ENCODE results near the gene ADRA2B. TPM values are rescaled to one million over a fixed set of nuclear protein-coding genes. Genes with fewer than 3 reads are reported as not detected.

ADRA2B gene
- total RNA-seq, 2 experiments from 2014 or later = 0.29 to 0.34 TPM

DNA sequence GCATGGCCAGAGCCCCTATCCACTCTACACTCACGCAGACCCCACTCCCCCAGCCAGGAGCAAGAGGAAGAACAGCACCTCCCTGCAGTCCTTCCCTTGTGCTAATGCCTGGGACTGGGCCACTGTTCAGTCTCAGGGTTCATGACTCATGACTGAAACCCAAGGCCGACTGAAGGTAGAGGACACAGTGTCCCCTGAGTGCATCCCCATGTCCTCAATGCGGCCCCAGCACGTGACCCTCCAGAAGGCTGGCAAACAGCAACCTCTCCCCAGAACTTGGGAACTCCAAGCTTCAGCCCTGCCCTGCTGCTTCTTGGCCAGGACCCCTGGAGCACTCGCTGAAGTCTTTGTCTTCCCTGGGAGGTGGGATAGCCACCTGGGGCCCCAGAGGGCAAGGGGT, 6.0 kb upstream of the ADRA2B start:
- peaks cover 25% of the 10 kb centered on the region for H3K27me3 Mint-ChIP-seq
- DNase-seq = no peak
- TF ChIP-seq, protein P1, sequence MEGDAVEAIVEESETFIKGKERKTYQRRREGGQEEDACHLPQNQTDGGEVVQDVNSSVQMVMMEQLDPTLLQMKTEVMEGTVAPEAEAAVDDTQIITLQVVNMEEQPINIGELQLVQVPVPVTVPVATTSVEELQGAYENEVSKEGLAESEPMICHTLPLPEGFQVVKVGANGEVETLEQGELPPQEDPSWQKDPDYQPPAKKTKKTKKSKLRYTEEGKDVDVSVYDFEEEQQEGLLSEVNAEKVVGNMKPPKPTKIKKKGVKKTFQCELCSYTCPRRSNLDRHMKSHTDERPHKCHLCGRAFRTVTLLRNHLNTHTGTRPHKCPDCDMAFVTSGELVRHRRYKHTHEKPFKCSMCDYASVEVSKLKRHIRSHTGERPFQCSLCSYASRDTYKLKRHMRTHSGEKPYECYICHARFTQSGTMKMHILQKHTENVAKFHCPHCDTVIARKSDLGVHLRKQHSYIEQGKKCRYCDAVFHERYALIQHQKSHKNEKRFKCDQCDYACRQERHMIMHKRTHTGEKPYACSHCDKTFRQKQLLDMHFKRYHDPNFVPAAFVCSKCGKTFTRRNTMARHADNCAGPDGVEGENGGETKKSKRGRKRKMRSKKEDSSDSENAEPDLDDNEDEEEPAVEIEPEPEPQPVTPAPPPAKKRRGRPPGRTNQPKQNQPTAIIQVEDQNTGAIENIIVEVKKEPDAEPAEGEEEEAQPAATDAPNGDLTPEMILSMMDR (IDR thresholded peaks at IDR 0.05) = no peak
- CTCF ChIA-PET = interaction anchor here (1.5 to 3.7 kb wide), 2 partner anchors 17 to 52 kb away, joined by 5 to 15 read pairs; partner anchors contain the start of gene ASTL
- POLR2A ChIA-PET = interaction anchor here (1.9 kb wide), 1 partner anchor 11 kb away, joined by 6 read pairs; no protein-coding TSS in a partner anchor
- H3K4me1 Mint-ChIP-seq (ENCODE audit: low read depth) = peaks cover 17% of the 10 kb centered on the region
- no peaks in the 10 kb centered on the region for H3K9me3 Mint-ChIP-seq
- ATAC-seq = no peak
- H3K27ac Mint-ChIP-seq = no peak overlapping the region
- intact Hi-C loops (cut with micrococcal nuclease) = no loop called here
- H3K36me3 Mint-ChIP-seq (ENCODE audit: low read depth) = peaks cover 1% of the 10 kb centered on the region
- H3K4me3 Mint-ChIP-seq = no peak overlapping the region

DNA sequence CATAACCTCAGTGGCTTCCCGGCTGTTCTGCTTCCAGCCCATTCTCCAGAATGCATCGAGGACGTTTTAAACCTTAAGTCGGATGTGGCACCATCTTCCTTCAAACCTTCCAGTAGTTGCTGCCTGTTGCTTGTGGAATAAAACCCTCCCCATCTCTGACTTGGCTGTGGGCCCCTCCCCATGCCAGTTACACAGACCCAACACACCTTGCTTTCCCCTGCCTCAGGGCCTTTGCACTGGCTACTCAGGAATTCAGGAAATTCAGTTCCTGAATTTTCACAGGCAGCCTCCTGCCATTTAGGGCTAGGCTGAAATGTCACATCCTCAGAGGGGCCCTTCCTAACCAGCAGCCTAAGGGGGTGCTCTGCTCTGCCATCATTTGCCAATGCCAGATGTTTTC, 5.0 kb upstream of the ADRA2B start:
- ChIA-PET POLR2A (interaction anchor here (0.9 kb wide), 1 partner anchor 18 kb away, joined by 3 read pairs; no protein-coding TSS in a partner anchor), CTCF (interaction anchor here (3.7 kb wide), 1 partner anchor 53 kb away, joined by 15 read pairs; no protein-coding TSS in a partner anchor)
- H3K9me3 Mint-ChIP-seq = no peaks in the 10 kb centered on the region
- H3K27me3 Mint-ChIP-seq = peaks cover 25% of the 10 kb centered on the region
- H3K4me3 Mint-ChIP-seq = no peak overlapping the region
- TF ChIP-seq, protein P1 (IDR thresholded peaks at IDR 0.05) = no peak
- H3K36me3 Mint-ChIP-seq (ENCODE audit: low read depth) = peaks cover 1% of the 10 kb centered on the region
- DNase-seq = no peak
- peaks cover 20% of the 10 kb centered on the region for H3K4me1 Mint-ChIP-seq (ENCODE audit: low read depth)
- no peak for ATAC-seq
- intact Hi-C loops (cut with micrococcal nuclease) = no loop called here
- no peak overlapping the region for H3K27ac Mint-ChIP-seq

DNA sequence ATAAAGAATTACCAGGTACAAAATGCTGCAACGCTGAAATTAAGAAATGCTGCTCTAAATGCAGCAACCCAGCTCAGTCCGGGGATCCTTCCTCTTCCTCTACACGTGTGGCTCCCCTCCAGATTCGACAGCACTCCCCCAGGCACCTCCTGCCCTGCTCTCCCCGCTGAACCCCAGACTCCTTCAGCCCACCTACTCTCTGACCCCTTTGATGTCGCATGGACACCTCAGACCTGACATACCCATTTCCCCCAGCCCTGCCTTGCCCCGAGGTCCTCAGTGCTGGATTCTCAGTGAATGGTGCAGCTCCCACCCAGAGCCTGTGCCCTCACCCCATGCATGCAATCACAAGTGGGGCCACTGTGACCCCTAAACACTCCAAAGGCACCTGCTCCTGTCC, 4.6 kb upstream of the ADRA2B start:
- TF ChIP-seq, protein P1 (IDR thresholded peaks at IDR 0.05) = no peak
- intact Hi-C loops (cut with micrococcal nuclease) = no loop called here
- Mint-ChIP-seq H3K4me1 (ENCODE audit: low read depth) (peaks cover 20% of the 10 kb centered on the region), H3K27ac (no peak overlapping the region), H3K9me3 (no peaks in the 10 kb centered on the region), H3K4me3 (no peak overlapping the region), H3K36me3 (ENCODE audit: low read depth) (peaks cover under 1% of the 10 kb centered on the region), H3K27me3 (peaks cover 25% of the 10 kb centered on the region)
- ChIA-PET CTCF (interaction anchor here (1.0 to 2.0 kb wide), 2 partner anchors 98 to 128 kb away, joined by 3 to 8 read pairs; no protein-coding TSS in a partner anchor), POLR2A (interaction anchor here (0.9 to 1.1 kb wide), 2 partner anchors 9 to 18 kb away, joined by 3 to 4 read pairs; no protein-coding TSS in a partner anchor)
- DNase-seq = no peak
- ATAC-seq = no peak

DNA sequence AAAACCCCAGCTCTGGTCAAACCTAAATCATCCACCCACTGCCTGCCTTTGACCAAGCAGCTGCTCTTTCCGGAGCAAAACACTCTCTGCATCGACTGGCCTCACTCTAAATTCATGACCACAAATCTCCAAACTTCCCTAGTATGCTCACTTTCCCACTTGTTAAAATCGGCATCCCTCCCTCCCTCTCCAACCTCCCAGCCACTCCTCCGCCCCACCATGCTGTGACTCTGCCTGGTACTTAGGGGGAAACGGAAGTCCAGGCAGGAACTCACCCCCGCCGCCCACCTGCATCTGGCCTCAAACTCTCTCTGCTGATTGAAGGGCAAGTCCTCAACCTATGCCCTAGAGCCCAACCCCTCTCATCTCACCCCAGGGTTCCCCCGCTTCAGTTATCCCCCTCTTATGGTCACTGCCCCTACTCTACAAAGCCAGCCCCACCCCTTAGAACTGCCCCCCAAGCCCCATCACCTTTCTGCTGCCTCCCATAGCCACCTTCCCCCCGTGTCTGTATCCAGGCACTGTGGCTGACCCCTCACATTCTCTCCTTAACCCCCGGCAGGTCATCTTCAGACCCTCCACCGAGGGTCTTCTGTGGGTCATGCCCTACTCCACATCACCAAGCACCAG, 3.8 kb upstream of the ADRA2B start:
- ChIA-PET POLR2A (interaction anchor here (0.9 to 1.1 kb wide), 3 partner anchors 9 to 19 kb away, joined by 3 to 4 read pairs (median 3); no protein-coding TSS in a partner anchor), CTCF (interaction anchor here (1.0 to 9.3 kb wide), 3 partner anchors 54 to 128 kb away, joined by 3 to 94 read pairs (median 8); no protein-coding TSS in a partner anchor)
- H3K4me3 Mint-ChIP-seq = no peak overlapping the region
- TF ChIP-seq, protein P1 (IDR thresholded peaks at IDR 0.05) = no peak
- peaks cover 32% of the 10 kb centered on the region for H3K27me3 Mint-ChIP-seq
- intact Hi-C loops (cut with micrococcal nuclease) = no loop called here
- peak; percentile 52 for DNase-seq
- no peaks in the 10 kb centered on the region for H3K9me3 Mint-ChIP-seq
- H3K27ac Mint-ChIP-seq = no peak overlapping the region
- H3K4me1 Mint-ChIP-seq (ENCODE audit: low read depth) = peaks cover 22% of the 10 kb centered on the region
- ATAC-seq = no peak
- H3K36me3 Mint-ChIP-seq (ENCODE audit: low read depth) = no peaks in the 10 kb centered on the region

DNA sequence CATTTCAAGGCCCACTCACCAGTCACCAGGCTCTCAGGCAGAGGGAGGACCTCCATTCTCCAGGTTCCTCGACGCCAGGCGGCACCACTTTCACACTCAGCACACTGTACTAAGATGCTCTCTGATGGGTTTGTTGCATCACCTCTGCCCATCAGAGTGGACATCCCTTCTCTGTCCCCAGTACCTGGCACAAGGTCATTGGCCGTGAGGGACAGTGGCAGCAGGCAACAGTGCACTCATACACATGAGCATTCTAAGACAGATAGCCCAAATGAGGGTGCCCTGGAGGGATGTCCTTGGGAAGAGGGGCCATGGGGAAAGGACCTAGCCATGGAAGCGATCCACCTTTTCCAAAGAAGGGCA, 3.0 kb upstream of the ADRA2B start:
- ChIA-PET CTCF (interaction anchor here (0.9 to 9.3 kb wide), 4 partner anchors 23 to 127 kb away, joined by 3 to 94 read pairs (median 15); no protein-coding TSS in a partner anchor), POLR2A (interaction anchor here (1.0 to 1.7 kb wide), 3 partner anchors 8 to 170 kb away, joined by 3 to 6 read pairs (median 3); no protein-coding TSS in a partner anchor)
- peaks cover 32% of the 10 kb centered on the region for H3K27me3 Mint-ChIP-seq
- no peak overlapping the region for H3K4me3 Mint-ChIP-seq
- H3K4me1 Mint-ChIP-seq (ENCODE audit: low read depth) = peaks cover 22% of the 10 kb centered on the region
- TF ChIP-seq, protein P1 (IDR thresholded peaks at IDR 0.05) = no peak
- ATAC-seq (no peak), DNase-seq (no peak)
- H3K27ac Mint-ChIP-seq = no peak overlapping the region
- no peaks in the 10 kb centered on the region for H3K36me3 Mint-ChIP-seq (ENCODE audit: low read depth)
- no peaks in the 10 kb centered on the region for H3K9me3 Mint-ChIP-seq
- intact Hi-C loops (cut with micrococcal nuclease) = no loop called here
